ENCODE results near the gene PPP1CB.

The PPP1CB gene

GRCh38 chr2:28810384-28811285, 59.0 kb downstream of the PPP1CB start, which contains the start of gene SPDYA:
TSS of gene SPDYA (plus strand) at chr2:28810834. CDS start at chr2:28816015, 5,181 bp downstream.
- peak; percentile 22 for DNase-seq (ENCODE audit: extremely low read depth, low read depth)
- TF ChIP-seq CTCF (IDR thresholded peaks at IDR 0.05; ENCODE audit: low read depth, low read length, missing control alignments): no peak

GRCh38 chr2:28818053-28818452, 66.4 kb downstream of the PPP1CB start:
- no peak overlapping the region for H3K4me3 ChIP-seq (replicated peaks; ENCODE audit: low read depth, low read length)
- no peak for DNase-seq (ENCODE audit: extremely low read depth, low read depth)
- no peak for TF ChIP-seq CTCF (IDR thresholded peaks at IDR 0.05; ENCODE audit: low read depth, low read length, missing control alignments)

More at GRCh38 chr2:28810384-28811285, 59.0 kb downstream of the PPP1CB start, which contains the start of gene SPDYA:
- peak within 1 kb of the TSS; percentile 40 for H3K4me3 ChIP-seq (replicated peaks; ENCODE audit: low read depth, low read length)

- peak; percentile 52 for DNase-seq (ENCODE audit: extremely low read depth, low read depth)
Observed at GRCh38 chr2:28821295-28821958, 69.8 kb downstream of the PPP1CB start.

GRCh38 chr2:28822036-28822435, 70.4 kb downstream of the PPP1CB start:
- DNase-seq (ENCODE audit: extremely low read depth, low read depth): no peak
- TF ChIP-seq CTCF (IDR thresholded peaks at IDR 0.05; ENCODE audit: low read depth, low read length, missing control alignments): no peak
- no peak overlapping the region for H3K4me3 ChIP-seq (replicated peaks; ENCODE audit: low read depth, low read length)

More at GRCh38 chr2:28821295-28821958, 69.8 kb downstream of the PPP1CB start:
- H3K4me3 ChIP-seq (replicated peaks; ENCODE audit: low read depth, low read length): no peak overlapping the region
- peak; percentile 54 for TF ChIP-seq CTCF (IDR thresholded peaks at IDR 0.05; ENCODE audit: low read depth, low read length, missing control alignments)

- no peak for DNase-seq (ENCODE audit: extremely low read depth, low read depth)
- no peak overlapping the region for H3K4me3 ChIP-seq (replicated peaks; ENCODE audit: low read depth, low read length)
- TF ChIP-seq CTCF (IDR thresholded peaks at IDR 0.05; ENCODE audit: low read depth, low read length, missing control alignments): no peak
Observed at GRCh38 chr2:28824207-28824606, 72.6 kb downstream of the PPP1CB start.

- H3K4me3 ChIP-seq (replicated peaks; ENCODE audit: low read depth, low read length): no peak overlapping the region
- no peak for TF ChIP-seq CTCF (IDR thresholded peaks at IDR 0.05; ENCODE audit: low read depth, low read length, missing control alignments)
- DNase-seq (ENCODE audit: extremely low read depth, low read depth): no peak
Observed at GRCh38 chr2:28824870-28825269, 73.2 kb downstream of the PPP1CB start.
